ENCODE results near the gene HSCB.

The HSCB gene

DNA sequence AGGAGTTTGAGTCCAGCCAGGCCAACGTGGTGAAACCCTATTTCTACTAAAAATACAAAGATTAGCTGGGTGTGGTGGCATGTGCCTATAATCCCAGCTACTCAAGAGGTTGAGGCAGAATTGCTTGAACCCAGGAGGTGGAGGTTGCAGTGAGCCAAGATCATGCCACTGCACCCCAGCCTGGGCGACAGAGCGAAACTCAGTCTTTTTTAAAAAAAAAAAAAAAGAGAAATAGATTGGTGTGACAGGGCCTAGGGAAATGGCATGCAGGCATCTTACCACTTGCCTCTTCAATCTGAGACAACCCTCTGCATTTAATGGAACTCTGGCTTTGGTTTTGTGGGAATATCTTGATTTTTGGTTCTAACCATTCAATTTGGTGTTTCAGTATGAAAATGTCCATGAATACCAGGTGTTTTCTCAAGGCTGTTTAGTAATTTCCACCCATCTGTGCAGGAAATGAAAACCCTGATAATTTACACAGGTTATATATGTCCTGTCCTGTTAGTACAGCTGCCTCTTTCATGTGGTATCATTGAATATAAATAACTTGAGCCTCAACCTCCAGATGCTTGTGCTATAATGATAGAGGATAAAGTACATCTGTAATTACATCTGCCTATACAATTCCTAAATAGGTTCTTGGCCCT, 50.1 kb downstream of the HSCB start:
- Histone ChIP-seq H4K20me1 (ENCODE audit: low read depth, low read length) (peaks cover 24% of the 10 kb centered on the region), H3K27me3 (ENCODE audit: low read length) (no peaks in the 10 kb centered on the region), H3K4me2 (ENCODE audit: low read depth, low read length, poor library complexity, severe bottlenecking) (peak overlapping the region; percentile 12), H3K9ac (ENCODE audit: low read length) (no peak overlapping the region), H3K9me3 (ENCODE audit: insufficient read depth, low read length) (no peaks in the 10 kb centered on the region), H3K79me2 (ENCODE audit: insufficient read depth, low read length) (no peaks in the 10 kb centered on the region), H3K9me2 (replicated peaks; ENCODE audit: insufficient read depth, low read length) (no peaks in the 10 kb centered on the region), H3F3A (ENCODE audit: insufficient read depth) (peaks cover 9% of the 10 kb centered on the region), H3K27ac (ENCODE audit: low read depth, low read length) (no peak overlapping the region), H2AFZ (ENCODE audit: low read depth, low read length, severe bottlenecking) (no peak overlapping the region), H3K36me3 (ENCODE audit: low read length) (peaks cover 50% of the 10 kb centered on the region), H3K4me3 (ENCODE audit: insufficient read depth, low read length, poor library complexity, severe bottlenecking) (no peak overlapping the region)
- no peak for TF ChIP-seq EZH2phosphoT487 (conservative IDR thresholded peaks at IDR 0.05; ENCODE audit: low read length)
- TF ChIP-seq, protein P1, sequence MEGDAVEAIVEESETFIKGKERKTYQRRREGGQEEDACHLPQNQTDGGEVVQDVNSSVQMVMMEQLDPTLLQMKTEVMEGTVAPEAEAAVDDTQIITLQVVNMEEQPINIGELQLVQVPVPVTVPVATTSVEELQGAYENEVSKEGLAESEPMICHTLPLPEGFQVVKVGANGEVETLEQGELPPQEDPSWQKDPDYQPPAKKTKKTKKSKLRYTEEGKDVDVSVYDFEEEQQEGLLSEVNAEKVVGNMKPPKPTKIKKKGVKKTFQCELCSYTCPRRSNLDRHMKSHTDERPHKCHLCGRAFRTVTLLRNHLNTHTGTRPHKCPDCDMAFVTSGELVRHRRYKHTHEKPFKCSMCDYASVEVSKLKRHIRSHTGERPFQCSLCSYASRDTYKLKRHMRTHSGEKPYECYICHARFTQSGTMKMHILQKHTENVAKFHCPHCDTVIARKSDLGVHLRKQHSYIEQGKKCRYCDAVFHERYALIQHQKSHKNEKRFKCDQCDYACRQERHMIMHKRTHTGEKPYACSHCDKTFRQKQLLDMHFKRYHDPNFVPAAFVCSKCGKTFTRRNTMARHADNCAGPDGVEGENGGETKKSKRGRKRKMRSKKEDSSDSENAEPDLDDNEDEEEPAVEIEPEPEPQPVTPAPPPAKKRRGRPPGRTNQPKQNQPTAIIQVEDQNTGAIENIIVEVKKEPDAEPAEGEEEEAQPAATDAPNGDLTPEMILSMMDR (IDR thresholded peaks at IDR 0.05; ENCODE audit: insufficient read depth, low read length, poor library complexity, severe bottlenecking): no peak

DNA sequence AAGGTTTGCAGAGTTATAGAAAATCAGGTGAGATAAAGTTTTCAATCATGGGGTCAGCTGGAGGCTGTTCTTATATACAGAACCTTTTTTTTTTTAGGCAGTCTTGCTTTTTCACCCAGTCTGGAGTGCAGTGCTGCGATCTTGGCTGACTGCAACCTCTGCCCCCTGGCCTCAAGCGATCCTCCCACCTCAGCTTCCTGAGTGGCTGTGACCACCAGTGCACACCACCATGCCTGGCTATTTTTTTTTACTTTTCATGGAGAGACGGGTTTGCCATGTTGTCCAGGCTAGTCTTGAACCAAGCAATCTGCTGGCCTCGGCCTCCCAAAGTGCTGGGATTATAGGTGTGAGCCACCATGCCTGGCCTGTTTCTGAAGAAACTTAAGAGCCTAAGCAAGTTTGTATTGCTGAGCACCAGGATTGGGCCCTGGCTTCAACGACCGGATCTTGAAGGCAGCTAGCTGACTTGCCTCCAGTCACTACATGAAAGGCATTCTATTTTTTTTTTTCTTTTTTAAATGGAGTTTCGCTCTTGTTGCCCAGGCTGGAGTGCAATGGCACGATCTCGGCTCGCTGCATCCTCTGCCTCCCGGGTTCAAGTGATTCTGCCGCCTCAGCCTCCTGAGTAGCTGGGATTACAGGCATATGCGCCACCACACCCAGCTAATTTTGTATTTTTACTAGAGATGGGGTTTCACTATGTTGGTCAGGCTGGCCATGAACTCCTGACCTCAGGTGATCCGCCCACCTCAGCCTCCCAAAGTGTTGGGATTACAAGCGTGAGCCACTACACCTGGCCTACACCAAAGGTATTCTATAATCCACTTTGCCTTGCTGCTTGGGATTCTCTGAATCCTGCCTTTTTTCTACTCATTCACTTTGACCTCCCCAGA, 50.9 kb downstream of the HSCB start:
- H3K27ac ChIP-seq (ENCODE audit: low read depth, low read length): no peak overlapping the region
- no peaks in the 10 kb centered on the region for H3K9me2 ChIP-seq (replicated peaks; ENCODE audit: insufficient read depth, low read length)
- peaks cover 24% of the 10 kb centered on the region for H4K20me1 ChIP-seq (ENCODE audit: low read depth, low read length)
- peak overlapping the region; percentile 12 for H3K4me2 ChIP-seq (ENCODE audit: low read depth, low read length, poor library complexity, severe bottlenecking)
- H3K9ac ChIP-seq (ENCODE audit: low read length): no peak overlapping the region
- H3K4me3 ChIP-seq (ENCODE audit: insufficient read depth, low read length, poor library complexity, severe bottlenecking): no peak overlapping the region
- no peak for TF ChIP-seq EZH2phosphoT487 (conservative IDR thresholded peaks at IDR 0.05; ENCODE audit: low read length)
- TF ChIP-seq, protein P1 (IDR thresholded peaks at IDR 0.05; ENCODE audit: insufficient read depth, low read length, poor library complexity, severe bottlenecking): no peak
- no peak overlapping the region for H2AFZ ChIP-seq (ENCODE audit: low read depth, low read length, severe bottlenecking)
- H3F3A ChIP-seq (ENCODE audit: insufficient read depth): peaks cover 9% of the 10 kb centered on the region
- no peaks in the 10 kb centered on the region for H3K9me3 ChIP-seq (ENCODE audit: insufficient read depth, low read length)
- no peaks in the 10 kb centered on the region for H3K79me2 ChIP-seq (ENCODE audit: insufficient read depth, low read length)
- no peaks in the 10 kb centered on the region for H3K27me3 ChIP-seq (ENCODE audit: low read length)
- H3K36me3 ChIP-seq (ENCODE audit: low read length): peaks cover 46% of the 10 kb centered on the region

DNA sequence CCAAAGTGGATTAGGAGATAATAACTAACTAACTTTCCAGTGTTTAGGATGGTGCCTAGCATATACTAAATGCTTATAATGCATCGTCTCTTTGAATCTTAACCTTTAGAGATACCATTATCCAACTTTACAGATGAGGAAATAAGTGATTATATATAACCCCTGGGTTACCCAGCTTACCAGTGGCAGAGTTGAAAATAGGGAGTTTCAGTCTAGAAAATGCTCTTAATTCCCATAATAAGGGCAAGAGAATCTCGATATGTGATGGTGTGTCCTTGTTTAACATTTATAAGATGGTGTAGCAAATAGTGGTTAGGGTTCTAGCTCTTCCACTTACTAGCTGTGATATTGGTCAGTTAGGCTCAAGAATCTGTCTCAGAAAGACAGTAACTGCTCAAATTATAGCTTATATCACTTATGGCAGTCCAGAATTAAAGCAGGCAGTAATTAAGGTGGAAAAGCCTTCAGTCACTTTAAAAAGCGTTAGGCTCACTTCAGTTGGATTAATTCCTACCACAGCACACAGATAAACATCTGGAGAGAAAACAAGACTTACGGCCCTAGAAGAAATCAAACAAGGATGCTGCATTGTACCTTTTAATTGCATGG, 52.2 kb downstream of the HSCB start:
- H3K79me2 ChIP-seq (ENCODE audit: insufficient read depth, low read length): no peaks in the 10 kb centered on the region
- TF ChIP-seq EZH2phosphoT487 (conservative IDR thresholded peaks at IDR 0.05; ENCODE audit: low read length): no peak
- TF ChIP-seq, protein P1 (IDR thresholded peaks at IDR 0.05; ENCODE audit: insufficient read depth, low read length, poor library complexity, severe bottlenecking): no peak
- no peaks in the 10 kb centered on the region for H3K27me3 ChIP-seq (ENCODE audit: low read length)
- H3K36me3 ChIP-seq (ENCODE audit: low read length): peaks cover 38% of the 10 kb centered on the region
- H3K9me2 ChIP-seq (replicated peaks; ENCODE audit: insufficient read depth, low read length): no peaks in the 10 kb centered on the region
- no peak overlapping the region for H3K4me2 ChIP-seq (ENCODE audit: low read depth, low read length, poor library complexity, severe bottlenecking)
- H3K27ac ChIP-seq (ENCODE audit: low read depth, low read length): no peak overlapping the region
- H3F3A ChIP-seq (ENCODE audit: insufficient read depth): peaks cover 9% of the 10 kb centered on the region
- H2AFZ ChIP-seq (ENCODE audit: low read depth, low read length, severe bottlenecking): no peak overlapping the region
- no peaks in the 10 kb centered on the region for H3K9me3 ChIP-seq (ENCODE audit: insufficient read depth, low read length)
- H4K20me1 ChIP-seq (ENCODE audit: low read depth, low read length): peaks cover 21% of the 10 kb centered on the region
- H3K4me3 ChIP-seq (ENCODE audit: insufficient read depth, low read length, poor library complexity, severe bottlenecking): no peak overlapping the region
- no peak overlapping the region for H3K9ac ChIP-seq (ENCODE audit: low read length)
